H4 (cell line): Measurements from ENCODE around the gene PHF21B. TPM values are rescaled to one million over a fixed set of nuclear protein-coding genes. Genes with fewer than 3 reads are reported as not detected.

Experiments
- DNase-seq: peaks from one replicate; pipeline ENCODE4 v3.0.0-alpha.2; 2015; ENCODE audit warnings: low spot score
- total RNA-seq: library from RNA; depleted of rRNA; stranded (reverse); fragments of >200 nt; shearing (Covaris generic); gene quantifications from 2 replicates; pipeline ENCODE4 v1.2.3, GENCODE V29; 2014

PHF21B gene
- total RNA-seq, 1 experiment from 2014 or later = 0.66 TPM

- DNase-seq = no peak
Observed at GRCh38 chr22:44893731-44894080, 116.1 kb downstream of the PHF21B start.

DNA sequence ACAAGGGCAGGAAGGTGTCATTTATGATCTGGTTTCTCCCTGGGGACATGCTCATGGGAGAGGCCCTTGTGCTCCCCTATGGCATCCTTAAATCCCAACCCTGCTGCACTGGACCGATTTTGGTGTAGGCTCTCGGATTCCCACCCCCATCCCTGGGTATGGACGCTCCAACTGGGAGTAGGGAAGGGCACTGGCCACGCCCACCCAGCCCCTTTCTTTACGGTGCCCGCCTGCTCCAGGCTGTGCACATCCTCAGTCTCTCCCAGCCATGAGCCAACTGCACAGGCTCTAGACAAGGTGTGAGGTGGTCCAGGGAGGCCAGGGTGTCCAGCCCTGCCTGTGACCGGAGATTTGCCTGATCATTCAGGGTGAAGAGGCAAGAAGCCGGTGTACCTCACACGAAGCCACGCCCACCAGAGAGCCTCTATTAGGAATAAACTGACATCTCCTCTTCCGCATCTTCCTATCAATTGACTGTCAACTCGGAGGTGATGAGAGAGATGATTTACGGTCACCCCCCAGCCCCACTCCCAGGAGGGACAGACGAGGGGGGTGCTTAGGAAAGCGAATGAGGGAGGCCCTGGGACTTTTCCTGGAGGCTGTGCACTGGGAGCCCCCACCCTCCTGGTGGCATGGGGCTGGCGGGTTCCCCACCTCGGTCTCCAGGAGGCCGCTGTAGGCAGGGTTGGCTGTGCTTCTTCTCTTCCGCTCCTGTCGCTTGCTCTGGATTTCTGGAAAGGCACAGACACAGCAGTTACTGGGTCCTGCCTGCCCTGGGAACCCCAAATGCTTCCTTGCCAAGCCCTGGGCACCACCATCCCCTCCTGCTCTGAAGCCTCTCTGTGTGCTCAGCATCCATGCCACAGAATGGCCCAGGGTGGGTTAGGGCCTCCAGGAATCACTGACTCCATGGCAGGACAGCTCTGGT lies 116.7 kb downstream of the PHF21B start:
- no peak for DNase-seq

DNA sequence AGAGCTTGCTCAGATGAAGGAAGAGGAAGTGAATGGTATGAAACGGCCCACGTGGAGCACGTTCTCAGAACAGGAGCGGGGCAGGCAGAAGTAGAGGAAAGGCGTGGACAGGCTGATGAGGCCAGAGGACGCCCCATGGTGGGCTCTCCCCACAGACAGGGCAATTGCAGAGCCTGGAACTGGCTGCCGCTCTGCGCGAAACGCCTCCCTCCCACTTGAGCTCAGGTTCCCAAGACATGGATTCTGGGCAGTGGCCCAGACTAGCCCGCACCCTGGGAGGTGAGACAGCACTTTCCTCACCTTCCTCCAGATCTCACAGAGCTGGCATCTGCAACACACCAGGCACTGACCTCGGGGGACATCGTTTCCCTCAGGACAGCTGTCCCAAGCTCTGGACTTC lies 117.6 kb downstream of the PHF21B start:
- no peak for DNase-seq

DNA sequence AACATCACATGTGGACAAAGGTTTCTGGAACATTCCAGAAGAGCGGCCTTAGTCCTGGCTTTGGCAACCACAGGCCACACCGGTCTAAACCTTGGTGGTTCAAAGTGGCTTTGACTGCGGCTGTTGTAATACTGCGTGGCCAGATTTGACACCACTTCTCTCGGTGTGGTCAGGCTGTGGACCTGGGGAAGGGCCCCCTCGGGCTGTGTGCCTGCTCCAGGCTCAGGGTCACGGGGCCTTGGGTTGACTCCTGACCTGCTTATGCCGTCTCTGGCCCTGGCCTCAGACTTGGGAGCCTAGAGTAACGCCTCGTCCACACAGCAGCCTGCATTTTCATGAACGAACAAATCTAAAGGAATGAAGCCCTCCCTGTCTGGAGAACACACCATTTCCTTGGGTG lies 118.0 kb downstream of the PHF21B start:
- DNase-seq = no peak

DNA sequence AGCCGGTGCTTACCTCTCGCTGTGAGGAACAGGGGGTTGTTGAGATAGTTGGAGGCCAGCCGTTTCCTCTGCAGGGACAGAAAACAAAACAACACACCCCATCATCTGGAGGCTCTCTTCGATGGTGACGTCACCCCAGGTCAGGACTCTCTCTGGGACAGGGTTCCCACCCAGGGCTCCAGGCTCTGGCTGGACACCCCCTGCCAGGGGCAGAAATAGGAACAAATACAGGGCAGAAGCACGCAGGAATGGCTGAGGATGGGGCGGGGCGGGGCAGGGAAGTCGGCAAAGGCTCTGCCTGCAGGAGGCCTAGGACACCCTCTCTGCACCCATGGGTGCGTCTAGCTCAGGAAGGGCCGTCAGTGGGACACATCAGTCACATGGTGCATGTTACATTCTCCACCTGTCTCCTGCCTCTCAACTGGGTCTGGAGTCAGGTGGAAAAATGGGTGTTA lies 118.5 kb downstream of the PHF21B start:
- no peak for DNase-seq

DNA sequence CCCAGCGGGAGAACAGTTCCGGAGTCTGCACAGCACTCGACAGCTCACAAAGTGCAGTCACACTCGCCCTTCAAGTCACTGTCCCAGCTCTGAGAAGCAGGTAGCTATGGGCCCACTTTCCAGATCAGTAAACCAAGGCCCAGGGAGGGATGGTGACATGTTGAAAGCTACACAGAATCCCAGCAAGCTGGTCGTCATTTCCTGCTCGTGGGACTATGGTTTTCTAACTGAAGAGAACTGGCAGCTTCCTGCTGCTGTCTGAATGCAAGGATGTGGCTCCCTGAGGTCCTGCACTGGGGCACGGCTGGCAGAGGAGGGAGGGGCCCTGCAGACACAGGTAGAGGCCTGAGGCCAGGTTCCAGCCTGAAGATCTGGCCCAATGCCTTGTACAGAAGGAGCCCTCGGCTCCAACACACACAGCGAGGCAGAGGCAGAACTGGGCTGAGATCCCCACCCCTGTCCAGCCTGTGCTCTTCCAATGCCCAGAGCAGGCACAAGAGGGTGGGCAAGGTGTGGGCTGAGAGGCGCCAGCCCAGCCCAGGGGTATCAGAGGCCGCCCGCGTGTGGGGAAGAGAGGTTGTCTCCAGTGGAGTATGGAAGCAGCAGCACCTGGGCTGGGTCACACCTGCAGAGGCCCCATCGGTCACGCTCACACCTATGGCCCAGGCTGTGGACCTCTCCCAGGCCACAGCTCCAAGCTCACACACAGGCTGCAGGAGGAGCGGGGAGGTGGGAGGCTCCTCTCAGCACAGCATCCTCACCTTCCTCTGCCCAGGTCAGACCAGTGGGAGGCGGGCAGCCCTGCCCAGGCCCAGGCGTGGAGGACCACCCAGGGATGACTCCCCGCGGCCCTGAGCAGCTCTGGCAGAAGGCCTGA lies 119.2 kb downstream of the PHF21B start:
- DNase-seq = no peak

GRCh38 chr22:44889255-44889878 lies 120.4 kb downstream of the PHF21B start:
- no peak for DNase-seq

- DNase-seq = no peak
Observed at GRCh38 chr22:44888491-44889254, 121.1 kb downstream of the PHF21B start.

DNA sequence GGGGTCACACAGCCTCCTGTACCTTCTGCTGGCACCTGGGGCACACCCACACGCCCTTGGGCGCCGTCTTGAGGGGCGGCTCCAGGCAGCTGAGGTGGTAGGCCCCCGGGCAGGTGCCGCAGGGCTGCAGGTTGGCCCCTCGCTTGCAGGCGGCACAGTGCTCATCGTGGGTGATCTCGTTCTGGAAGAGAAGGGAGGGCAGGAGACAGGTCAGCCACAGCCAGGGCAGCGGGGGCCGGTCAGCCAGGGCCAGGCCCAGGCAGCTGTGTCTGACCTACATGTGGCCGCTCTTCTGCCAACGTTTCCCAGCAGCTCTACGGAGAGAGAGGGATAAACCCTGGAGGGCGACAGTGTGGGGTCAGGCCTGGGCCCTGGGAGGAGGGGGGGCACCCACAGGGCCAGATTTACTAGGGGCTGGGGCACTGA lies 121.9 kb downstream of the PHF21B start:
- DNase-seq = no peak

DNA sequence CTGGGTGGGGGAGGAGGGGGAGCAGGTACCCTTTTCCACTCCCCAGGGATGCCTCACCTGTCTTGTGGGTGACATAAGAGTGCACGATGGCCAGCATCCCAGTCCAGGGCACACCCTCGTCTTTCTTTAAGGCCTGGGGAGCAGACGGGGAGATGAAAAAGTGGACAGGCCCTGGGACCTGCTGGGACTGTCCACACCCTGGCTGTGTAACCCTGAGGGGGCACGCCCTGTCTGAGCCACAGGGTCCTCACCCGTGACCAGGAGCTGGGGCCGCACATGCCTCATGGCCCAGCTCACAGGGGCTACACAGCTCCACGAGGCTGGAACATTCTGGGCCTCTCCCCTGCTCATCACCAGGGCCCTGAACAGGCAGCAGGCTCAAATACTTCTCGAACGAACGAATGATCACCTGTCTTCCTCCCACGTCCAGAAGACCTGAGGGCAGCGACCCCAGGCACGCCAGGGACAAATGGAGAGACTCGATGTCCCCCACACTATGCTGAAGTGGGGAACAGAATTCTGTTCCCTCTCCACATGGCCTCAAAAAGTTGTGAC lies 123.9 kb downstream of the PHF21B start:
- DNase-seq = no peak

DNA sequence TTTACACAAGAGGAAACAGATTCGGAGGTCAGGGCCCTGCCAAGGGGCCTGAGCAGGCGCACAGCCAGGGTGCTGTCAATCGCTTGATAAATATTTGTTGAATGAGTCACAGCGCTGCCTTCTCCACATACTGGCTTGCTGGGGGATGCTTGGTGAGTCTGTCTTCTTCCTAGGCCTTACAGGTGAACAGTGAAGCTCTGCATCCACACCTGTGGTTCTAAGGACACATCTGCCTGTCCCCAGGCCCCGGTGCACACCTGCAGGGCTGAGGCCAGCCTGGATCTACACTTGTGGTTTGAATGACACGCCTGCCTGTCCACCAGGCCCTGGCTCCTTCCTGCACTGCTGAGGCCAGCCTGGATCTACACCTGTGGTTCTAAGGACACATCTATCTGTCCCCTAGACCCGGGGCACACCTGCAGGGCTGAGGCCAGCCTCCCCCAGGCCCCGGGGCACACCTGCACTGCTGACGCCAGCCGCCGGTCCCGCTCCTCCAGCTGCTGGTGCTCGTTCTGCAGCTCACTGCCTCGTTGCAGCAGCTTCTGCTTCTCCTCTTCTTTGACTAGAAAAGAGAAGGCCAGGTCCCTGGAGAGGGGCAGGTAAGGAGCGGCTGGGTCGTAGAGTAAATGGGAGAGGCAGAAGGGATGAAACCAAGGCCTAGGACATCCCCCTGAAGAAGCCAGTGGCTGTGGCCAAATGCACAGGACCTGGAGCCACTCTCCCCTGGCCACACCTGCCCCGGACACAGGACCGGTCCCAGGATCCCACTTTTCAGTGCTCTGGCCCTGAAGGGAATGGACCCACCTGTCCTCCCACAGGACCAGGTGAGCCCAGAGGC lies 124.6 kb downstream of the PHF21B start:
- DNase-seq = no peak

DNA sequence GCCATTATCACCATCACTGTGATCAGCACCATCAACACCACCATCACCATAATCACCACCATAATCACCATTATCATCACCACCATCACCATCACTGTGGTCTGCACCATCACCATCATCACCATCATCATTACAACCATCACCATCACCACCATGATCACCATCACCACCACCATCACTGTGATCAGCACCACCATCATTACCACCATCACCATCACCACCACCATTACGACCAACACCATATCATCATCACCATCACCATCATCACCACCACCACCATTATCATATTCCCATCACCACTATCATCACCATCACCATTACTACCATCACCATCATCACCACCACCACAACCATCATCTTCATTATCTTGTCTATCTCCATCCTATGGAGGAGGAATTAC lies 125.2 kb downstream of the PHF21B start:
- DNase-seq = no peak

DNA sequence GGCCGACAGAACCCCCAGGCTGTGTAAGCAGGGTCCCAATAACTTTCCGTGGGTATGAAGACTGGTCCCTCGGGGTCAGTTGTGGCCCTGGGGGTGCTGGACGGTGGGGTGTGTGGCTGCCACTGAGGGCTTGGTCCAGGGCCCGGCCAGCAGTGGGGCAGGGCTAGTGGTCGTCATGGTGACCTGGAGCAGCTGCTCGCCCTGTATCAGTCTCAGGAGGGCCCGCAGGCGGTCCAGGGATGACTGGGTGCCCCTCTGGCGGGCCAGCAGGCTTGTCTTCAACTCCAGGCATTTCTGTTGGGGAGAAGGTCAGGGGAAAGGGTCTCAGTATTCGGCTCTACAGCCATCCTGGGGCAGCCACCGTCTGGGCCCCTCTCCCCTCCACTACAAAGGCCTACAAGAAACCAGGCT lies 126.8 kb downstream of the PHF21B start:
- DNase-seq = no peak

GRCh38 chr22:44882226-44882905 lies 127.4 kb downstream of the PHF21B start:
- no peak for DNase-seq

DNA sequence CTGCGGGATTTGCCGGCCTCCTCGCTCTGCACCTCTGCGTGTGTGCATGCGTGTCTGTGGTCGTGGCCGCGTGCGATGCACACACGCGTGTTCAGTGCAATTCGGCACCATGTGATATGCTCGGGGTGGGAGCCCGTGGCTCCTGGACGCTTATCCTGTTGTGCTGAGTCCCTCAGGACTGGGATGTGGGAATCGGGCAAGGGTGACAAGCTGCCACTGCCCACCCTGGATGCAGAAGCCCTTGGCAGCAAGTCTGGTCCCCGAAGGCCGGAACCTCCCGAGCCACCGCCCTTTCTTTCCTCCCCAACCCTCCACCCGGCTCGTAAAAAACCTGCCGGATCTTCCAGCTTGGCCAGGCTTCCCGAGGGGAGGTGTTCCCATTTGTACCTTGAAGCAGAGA lies 128.2 kb downstream of the PHF21B start:
- DNase-seq = no peak

DNA sequence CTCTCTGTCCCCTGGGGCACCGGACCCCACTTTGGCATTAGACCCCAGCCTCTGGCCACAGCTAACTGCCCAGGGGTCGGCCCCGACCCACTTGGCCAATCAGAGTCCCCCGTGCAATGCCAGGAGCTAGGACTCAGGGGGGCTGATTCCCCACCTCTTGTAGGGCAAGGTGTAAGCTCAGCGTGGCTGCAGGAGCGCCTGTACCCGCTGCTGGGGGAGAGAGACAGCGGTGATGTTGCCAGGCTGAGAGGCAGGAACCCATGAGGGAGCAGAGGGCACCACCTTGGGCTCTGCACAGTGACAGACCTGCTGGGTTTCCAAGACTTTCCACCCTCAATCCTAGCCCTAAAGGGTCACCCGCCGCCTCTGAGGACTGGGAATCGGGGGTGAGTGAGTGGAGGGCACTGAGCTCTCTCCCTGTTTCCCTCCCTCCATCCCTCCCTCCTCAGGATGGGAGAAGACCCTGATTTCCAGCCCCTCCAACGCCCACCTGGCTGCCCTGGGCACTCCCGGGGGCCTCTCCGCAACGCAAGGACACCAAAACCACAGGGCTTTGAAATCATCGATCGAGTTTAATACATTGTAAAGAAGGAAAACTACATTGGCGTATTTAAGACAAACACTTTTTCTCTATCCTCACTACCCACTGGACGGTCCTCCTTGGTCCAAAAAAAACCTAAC lies 129.1 kb downstream of the PHF21B start:
- DNase-seq = no peak

DNA sequence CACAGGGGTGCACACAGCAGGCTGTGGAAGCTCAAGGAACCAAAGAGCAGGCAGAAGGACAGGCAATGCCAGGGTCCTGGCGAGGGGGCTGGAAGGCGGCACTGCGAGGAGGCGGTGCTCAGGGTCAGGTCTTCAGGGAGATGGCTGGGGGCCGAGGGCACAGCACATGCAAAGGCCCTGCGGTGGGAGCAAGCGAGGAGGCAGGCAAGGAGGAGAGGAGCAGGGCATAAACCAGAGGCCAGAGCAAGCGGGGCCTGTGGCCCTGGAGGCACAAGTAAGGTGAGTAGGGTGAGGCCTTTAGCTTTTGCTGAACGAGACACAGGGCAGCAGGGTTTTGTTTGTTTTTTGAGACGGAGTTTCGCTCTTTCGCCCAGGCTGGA lies 130.5 kb downstream of the PHF21B start:
- DNase-seq = no peak

DNA sequence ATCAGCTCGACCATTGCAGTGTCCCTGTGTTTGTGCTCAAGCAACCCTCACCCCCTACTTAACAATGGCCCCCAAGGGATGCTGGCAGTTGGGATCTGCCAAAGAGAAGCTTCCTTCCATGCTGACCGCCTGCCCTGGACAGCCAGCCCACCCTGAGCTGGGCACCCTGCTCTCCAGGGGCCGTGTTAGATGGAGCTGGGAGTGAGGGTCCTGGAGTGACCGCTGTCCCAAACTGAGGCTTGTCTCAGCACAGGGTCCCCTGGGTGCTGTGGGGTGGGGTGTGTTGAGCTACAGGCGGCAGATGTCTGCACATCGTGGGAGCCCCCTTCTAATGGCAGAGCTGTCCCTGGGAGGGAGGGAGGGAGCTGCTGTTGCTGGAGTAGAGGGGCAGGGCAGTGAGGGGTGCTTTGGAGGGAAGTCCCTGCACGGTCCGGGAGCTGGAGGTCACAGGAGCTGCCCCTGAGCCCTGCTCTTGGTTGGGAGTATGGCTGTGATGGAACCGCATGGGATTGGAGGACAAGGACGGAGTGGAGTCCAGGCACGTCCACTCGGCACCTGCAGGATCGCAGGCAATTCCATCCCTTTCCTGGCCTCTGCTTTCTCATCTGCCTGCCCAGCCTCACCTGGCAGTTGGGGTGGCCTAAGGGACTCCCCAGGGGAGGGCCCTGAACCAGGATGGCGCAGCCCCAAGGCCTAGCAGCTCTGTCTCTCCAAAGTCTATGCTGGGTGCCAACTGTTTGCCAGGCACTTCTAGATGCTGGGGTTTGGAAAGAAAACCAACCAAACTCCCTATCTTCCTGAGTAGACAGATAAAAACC lies 131.1 kb downstream of the PHF21B start:
- no peak for DNase-seq
